Subcutaneous abdominal adipose tissue (tissue), 5 donors: ENCODE results near the gene RIT2.

Experiments used
- H3K27ac ChIP-seq: one replicate; pipeline ENCODE4 v1.7.0; 2013; ENCODE audit warnings: low read depth, mild to moderate bottlenecking, inconsistent platforms, low read length, moderate library complexity
- H3K27me3 ChIP-seq, 5 donors: one replicate each; pipeline ENCODE4 v1.7.0; 2013; ENCODE audit warnings: low read length in 5 of 5, inconsistent platforms in 1 of 5; ENCODE audit not compliant: control insufficient read depth in 5 of 5, insufficient read depth in 4 of 5
- H3K36me3 ChIP-seq, 5 donors: one replicate each; pipeline ENCODE4 v1.7.0; 2013; ENCODE audit warnings: low read length in 5 of 5; ENCODE audit not compliant: control insufficient read depth in 5 of 5, insufficient read depth in 5 of 5
- H3K4me1 ChIP-seq, 5 donors: one replicate each; pipeline ENCODE4 v1.7.0; 2013; ENCODE audit warnings: low read length in 5 of 5, mild to moderate bottlenecking in 3 of 5, moderate library complexity in 1 of 5; ENCODE audit not compliant: control insufficient read depth in 5 of 5, insufficient read depth in 5 of 5
- H3K4me3 ChIP-seq, 5 donors: one replicate each; pipeline ENCODE4 v1.7.0; 2013; ENCODE audit warnings: low read length in 5 of 5, low read depth in 1 of 5
- H3K9ac ChIP-seq, 5 donors: one replicate each; pipeline ENCODE4 v1.7.0; 2013; ENCODE audit warnings: low read length in 5 of 5, mild to moderate bottlenecking in 4 of 5, moderate library complexity in 3 of 5
- H3K9me3 ChIP-seq, 5 donors: one replicate each; pipeline ENCODE4 v1.7.0; 2013; ENCODE audit warnings: low read length in 5 of 5; ENCODE audit not compliant: control insufficient read depth in 5 of 5
- donor health status: healthy.
- donor health status: healthy.
- donor health status: healthy.
- donor health status: healthy.
- donor health status: healthy.

The RIT2 gene

DNA sequence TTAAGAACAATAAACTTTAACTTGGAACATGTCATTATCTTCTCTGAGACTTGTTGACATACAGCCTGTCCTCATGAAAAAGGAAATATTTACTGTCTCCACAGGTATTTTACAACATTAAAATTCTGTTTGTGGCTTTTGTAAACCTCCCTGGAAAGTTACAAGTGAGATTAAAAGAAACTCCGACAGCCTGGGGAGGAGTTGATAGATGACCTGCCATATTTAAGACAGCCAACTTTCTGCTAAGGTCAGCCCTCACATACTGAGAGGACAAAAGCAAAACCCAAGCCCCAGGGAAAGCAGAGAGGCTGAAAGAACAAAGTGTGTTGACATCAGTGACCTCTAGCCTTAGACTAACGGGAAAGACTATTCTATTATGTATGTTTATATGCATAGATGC is 350.2 kb downstream of the RIT2 start:
- H3K36me3 ChIP-seq, result no peaks in the 10 kb centered on the region
- H3K27me3 ChIP-seq, result no peaks in the 10 kb centered on the region
- peaks cover 0 to 4% (median 0%) of the 10 kb centered on the region in 5 donors for H3K9me3 ChIP-seq
- H3K4me3 ChIP-seq, result no peak overlapping the region
- no peak overlapping the region for H3K9ac ChIP-seq
- no peak overlapping the region for H3K27ac ChIP-seq
- H3K4me1 ChIP-seq, result no peaks in the 10 kb centered on the region

DNA sequence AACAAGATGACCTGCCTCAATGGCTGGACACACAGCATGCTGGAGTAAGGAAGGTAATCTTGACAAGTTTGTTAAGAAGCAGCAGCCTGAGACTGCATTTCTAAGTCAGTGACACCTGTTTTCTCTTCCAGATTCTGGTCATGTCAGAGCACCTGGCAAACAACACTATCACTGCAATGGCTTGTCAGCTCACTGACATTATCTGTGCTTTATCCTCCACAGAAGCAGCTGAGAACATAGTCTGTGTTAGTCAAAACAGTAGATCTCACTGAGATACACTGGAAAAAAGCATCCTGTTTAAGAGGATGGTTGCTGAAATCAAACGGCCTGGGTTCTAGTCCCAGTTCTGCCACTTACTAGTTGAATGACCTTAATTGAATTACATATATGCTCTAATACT is 355.2 kb downstream of the RIT2 start:
- no peak overlapping the region for H3K9ac ChIP-seq
- H3K4me3 ChIP-seq, result no peak overlapping the region
- no peaks in the 10 kb centered on the region for H3K4me1 ChIP-seq
- H3K9me3 ChIP-seq, result no peaks in the 10 kb centered on the region
- H3K27ac ChIP-seq, result no peak overlapping the region
- no peaks in the 10 kb centered on the region for H3K27me3 ChIP-seq
- no peaks in the 10 kb centered on the region for H3K36me3 ChIP-seq

DNA sequence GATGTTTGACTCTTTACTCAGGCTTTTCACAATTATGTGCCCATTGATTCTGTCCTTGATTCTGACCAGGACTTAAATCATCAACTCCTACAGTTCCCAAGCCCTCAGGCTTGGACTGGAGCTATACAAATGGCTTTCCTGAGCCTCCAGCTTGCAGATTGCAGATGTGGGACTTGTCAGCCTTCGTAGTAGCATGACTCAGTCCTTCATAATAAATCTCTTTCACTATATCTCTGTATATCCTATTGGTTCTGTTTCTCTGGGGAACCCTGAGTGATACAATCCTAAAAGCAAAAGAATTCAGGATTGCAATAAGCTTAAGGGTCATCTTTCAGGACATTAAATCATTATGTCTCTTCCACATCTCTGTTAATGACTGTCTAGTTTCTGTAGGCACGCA is 356.6 kb downstream of the RIT2 start:
- Histone ChIP-seq H3K4me1 (no peaks in the 10 kb centered on the region), H3K27ac (no peak overlapping the region), H3K9ac (no peak overlapping the region), H3K4me3 (no peak overlapping the region), H3K9me3 (no peaks in the 10 kb centered on the region), H3K27me3 (no peaks in the 10 kb centered on the region), H3K36me3 (no peaks in the 10 kb centered on the region)

DNA sequence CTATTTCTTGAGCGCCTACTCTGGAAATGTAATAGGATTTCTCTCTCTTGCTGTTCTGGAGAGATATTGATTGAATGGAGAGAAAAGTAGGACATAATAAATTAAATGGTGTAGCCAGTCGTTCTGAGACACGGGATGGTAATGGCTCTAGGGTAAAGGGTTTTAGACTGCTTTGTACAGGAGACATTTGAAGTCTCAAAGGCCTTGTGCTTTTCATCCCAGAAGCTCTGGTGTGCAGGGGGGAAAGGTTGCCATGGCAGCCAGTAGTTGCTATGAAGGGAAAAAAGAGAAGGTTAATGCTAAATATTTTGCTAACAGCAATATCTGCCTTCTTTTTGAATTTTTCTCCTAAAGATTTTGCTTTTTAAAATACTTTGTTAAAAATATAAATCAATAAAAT is 359.3 kb downstream of the RIT2 start:
- H3K4me3 ChIP-seq, result no peak overlapping the region
- H3K27ac ChIP-seq, result no peak overlapping the region
- no peaks in the 10 kb centered on the region for H3K4me1 ChIP-seq
- H3K9me3 ChIP-seq, result no peaks in the 10 kb centered on the region
- no peak overlapping the region for H3K9ac ChIP-seq
- no peaks in the 10 kb centered on the region for H3K27me3 ChIP-seq
- H3K36me3 ChIP-seq, result no peaks in the 10 kb centered on the region

DNA sequence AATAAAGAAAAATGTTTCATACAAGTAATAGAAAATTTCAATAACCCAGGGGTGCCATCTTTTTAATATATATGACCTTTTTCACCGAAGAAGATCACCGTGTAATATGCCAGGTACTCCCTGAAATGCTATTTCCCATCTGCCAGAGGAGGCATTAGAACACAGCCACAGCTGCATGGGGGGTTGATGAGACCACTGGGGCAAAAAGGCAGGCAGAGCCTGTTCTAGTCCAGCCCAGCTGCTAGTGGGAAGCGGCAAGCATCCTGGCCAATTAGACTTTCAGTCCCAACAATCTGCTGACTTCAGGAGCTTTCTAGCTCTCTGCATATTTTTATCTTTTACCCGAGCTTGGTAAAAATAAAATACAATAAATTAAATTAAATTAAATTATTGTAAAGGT is 362.6 kb downstream of the RIT2 start:
- Histone ChIP-seq H3K27ac (no peak overlapping the region), H3K9ac (no peak overlapping the region), H3K9me3 (no peaks in the 10 kb centered on the region), H3K36me3 (no peaks in the 10 kb centered on the region), H3K4me3 (no peak overlapping the region), H3K4me1 (no peaks in the 10 kb centered on the region), H3K27me3 (no peaks in the 10 kb centered on the region)

DNA sequence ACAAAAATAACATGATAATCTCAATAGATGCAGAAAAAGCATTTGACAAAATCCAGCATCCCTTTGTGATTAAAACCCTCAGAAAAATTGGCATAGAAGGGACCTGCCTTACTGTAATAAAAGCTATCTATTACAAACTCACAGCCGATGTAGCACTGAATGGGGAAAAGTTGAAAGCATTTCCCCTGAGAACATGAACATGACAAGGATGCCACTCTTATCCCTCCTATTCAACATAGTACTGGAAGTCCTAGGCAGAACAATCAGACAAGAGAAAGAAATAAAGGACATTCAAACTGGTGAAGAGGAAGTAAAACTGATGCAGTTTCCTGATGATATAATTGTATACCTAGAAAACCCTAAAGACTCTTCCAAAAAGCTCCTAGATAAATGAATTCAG is 368.7 kb downstream of the RIT2 start:
- Histone ChIP-seq H3K27me3 (peaks cover 0 to 2% (median 0%) of the 10 kb centered on the region in 5 donors), H3K9me3 (no peaks in the 10 kb centered on the region), H3K4me3 (no peak overlapping the region), H3K36me3 (no peaks in the 10 kb centered on the region), H3K27ac (no peak overlapping the region), H3K4me1 (no peaks in the 10 kb centered on the region), H3K9ac (no peak overlapping the region)

DNA sequence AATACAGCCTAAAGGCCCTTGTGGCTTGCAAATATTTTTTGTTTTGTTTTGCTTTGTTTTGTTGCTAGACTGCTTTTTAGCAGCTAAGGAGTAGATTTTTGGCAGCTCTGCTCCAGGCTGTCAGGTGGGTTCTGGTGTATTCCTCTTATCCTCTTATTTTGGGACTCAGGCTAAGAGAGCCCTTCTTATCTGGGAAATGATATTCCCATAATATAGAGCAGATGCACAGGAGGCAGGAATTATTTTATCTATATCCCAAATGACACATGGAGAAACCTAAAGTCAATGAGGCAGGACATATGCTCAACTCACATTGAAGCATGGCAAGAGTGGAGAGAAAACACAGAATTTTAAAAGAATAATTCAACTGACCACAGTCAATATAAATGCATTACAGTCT is 369.6 kb downstream of the RIT2 start:
- Histone ChIP-seq H3K4me1 (no peaks in the 10 kb centered on the region), H3K27me3 (peaks cover 0 to 2% (median 0%) of the 10 kb centered on the region in 5 donors), H3K9ac (no peak overlapping the region), H3K4me3 (no peak overlapping the region), H3K27ac (no peak overlapping the region), H3K9me3 (no peaks in the 10 kb centered on the region), H3K36me3 (no peaks in the 10 kb centered on the region)

DNA sequence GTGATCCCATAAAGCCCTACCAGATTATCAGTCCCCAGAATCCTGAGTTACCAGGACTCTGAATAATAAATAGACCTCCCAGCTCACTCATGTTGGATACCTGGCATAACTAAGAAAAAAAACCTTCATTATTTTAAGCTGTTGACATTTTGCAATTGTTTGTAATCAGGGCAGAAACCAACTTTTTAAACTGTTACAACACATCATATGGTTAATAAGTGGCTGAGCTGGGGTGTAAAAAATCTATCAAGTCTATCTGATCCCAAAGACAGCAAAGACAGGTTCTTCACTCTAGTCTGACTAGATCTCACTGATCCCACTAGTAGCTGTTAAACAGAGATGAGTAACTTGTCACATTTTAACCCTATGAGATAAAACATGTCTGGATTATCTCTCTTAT is 370.3 kb downstream of the RIT2 start:
- H3K27ac ChIP-seq, result no peak overlapping the region
- no peaks in the 10 kb centered on the region for H3K4me1 ChIP-seq
- no peaks in the 10 kb centered on the region for H3K36me3 ChIP-seq
- H3K9me3 ChIP-seq, result no peaks in the 10 kb centered on the region
- no peak overlapping the region for H3K4me3 ChIP-seq
- peaks cover 0 to 2% (median 0%) of the 10 kb centered on the region in 5 donors for H3K27me3 ChIP-seq
- H3K9ac ChIP-seq, result no peak overlapping the region

DNA sequence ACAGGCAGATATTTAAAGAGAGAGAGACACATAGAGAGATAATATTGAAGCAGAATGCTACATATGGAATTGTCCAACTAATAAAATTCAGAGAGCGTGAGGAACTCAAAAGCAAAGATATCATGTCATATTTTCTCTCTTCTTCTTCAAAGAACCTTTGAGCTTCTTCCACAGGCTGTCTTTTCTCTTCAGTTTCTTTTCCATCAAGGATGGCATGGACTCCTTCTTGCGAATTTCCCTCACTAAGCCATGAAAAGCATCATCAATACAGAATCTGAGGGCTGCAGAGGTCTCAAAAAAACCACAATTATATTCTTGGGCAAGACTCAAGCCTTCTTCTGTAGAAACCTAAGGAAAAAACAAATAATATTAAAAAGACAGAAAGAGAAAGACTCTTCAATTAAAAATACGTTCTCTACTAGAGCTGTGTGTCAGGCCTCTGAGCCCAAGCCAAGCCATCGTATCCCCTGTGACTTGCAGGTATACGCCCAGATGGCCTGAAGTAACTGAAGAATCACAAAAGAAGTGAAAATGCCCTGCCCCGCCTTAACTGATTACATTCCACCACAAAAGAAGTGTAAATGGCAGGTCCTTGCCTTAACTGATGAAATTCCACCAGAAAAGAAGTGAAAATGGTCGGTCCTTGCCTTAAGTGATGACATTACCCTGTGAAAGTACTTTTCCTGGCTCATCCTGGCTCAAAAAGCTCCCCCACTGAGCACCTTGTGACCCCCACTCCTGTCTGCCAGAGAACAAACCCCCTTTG is 371.9 kb downstream of the RIT2 start:
- H3K36me3 ChIP-seq, result no peaks in the 10 kb centered on the region
- H3K27me3 ChIP-seq, result peaks cover 0 to 2% (median 0%) of the 10 kb centered on the region in 5 donors
- H3K9ac ChIP-seq, result no peak overlapping the region
- H3K4me3 ChIP-seq, result no peak overlapping the region
- no peaks in the 10 kb centered on the region for H3K9me3 ChIP-seq
- no peak overlapping the region for H3K27ac ChIP-seq
- H3K4me1 ChIP-seq, result no peaks in the 10 kb centered on the region

DNA sequence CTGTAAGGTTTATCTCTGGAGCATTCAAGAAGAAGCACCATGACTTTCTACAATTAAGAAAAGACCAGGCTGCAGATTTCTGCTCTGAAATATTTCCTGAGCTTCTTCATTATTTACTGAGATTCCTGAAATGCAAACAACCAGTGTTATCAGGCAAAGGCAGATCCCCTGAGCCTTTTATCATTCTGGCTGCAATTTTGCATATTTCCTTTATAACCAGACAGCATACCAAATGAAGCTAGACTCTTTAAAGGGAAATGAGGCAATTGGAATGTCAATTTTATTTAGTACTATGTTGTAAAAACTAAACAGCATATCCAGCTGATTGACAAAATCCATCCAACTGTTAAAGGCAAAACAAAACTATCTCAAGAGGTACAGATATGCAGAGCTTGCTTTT is 372.5 kb downstream of the RIT2 start:
- peaks cover 0 to 2% (median 0%) of the 10 kb centered on the region in 5 donors for H3K27me3 ChIP-seq
- H3K9ac ChIP-seq, result no peak overlapping the region
- no peaks in the 10 kb centered on the region for H3K36me3 ChIP-seq
- H3K9me3 ChIP-seq, result no peaks in the 10 kb centered on the region
- no peak overlapping the region for H3K27ac ChIP-seq
- no peaks in the 10 kb centered on the region for H3K4me1 ChIP-seq
- no peak overlapping the region for H3K4me3 ChIP-seq
